NCI-H1930 (cell line): Measurements from ENCODE around the gene SMIM8.
A peak's percentile ranks its signal among the peaks of the same experiment; 100 is the strongest.
"Not testable (repeated sequence)": the region's sequence is repeated elsewhere in the genome, so short reads cannot be mapped to it uniquely, and the experiment has no call there.

Experiments
- DNase-seq, 2 experiments: peaks; one replicate each; lab custom pipeline; 2025; lab: John Stamatoyannopoulos, UW

The SMIM8 gene

GRCh38 chr6:87322304-87323212 lies at the start of gene SMIM8:
Gene SMIM8, plus strand, starts transcription at chr6:87322588. Its CDS starts 14,444 bp downstream, at chr6:87337032.
- DNase-seq, result peak; percentile 56 to 68

- no peak for DNase-seq
These were observed 47.6 kb upstream of the SMIM8 start for GRCh38 chr6:87274660-87275274.

GRCh38 chr6:87276624-87277023 lies 45.8 kb upstream of the SMIM8 start:
- DNase-seq, result no peak

- no peak for DNase-seq
These were observed 45.3 kb upstream of the SMIM8 start for GRCh38 chr6:87277123-87277522.

GRCh38 chr6:87279196-87279595 lies 43.2 kb upstream of the SMIM8 start:
- DNase-seq, result no peak

- no peak for DNase-seq
These were observed 41.0 kb upstream of the SMIM8 start for GRCh38 chr6:87281426-87281825.

GRCh38 chr6:87282743-87283142 lies 39.6 kb upstream of the SMIM8 start:
- DNase-seq, result no peak

GRCh38 chr6:87283461-87283860 lies 38.9 kb upstream of the SMIM8 start:
- DNase-seq, result no peak

GRCh38 chr6:87287251-87287650 lies 35.1 kb upstream of the SMIM8 start:
- no peak for DNase-seq

- DNase-seq, result no peak
These were observed 32.8 kb upstream of the SMIM8 start for GRCh38 chr6:87289571-87289970.

GRCh38 chr6:87291883-87292282 lies 30.5 kb upstream of the SMIM8 start:
- no peak for DNase-seq

- DNase-seq, result no peak
These were observed 28.9 kb upstream of the SMIM8 start for GRCh38 chr6:87293526-87293925.

- DNase-seq, result no peak
These were observed 25.3 kb upstream of the SMIM8 start for GRCh38 chr6:87297119-87297518.

GRCh38 chr6:87301277-87301676 lies 21.1 kb upstream of the SMIM8 start:
- not testable (repeated sequence) for DNase-seq

- DNase-seq, result no peak
These were observed 13.4 kb upstream of the SMIM8 start for GRCh38 chr6:87308970-87309369.

GRCh38 chr6:87312860-87313259 lies 9.5 kb upstream of the SMIM8 start:
- no peak for DNase-seq

- no peak for DNase-seq
These were observed 7.3 kb upstream of the SMIM8 start for GRCh38 chr6:87315071-87315470.

GRCh38 chr6:87319271-87319987 lies 3.0 kb upstream of the SMIM8 start:
- DNase-seq, result no peak

- not testable (repeated sequence) for DNase-seq
These were observed 1.5 kb downstream of the SMIM8 start for GRCh38 chr6:87323880-87324279.

- DNase-seq, result no peak
These were observed 8.6 kb downstream of the SMIM8 start for GRCh38 chr6:87330961-87331360.

GRCh38 chr6:87333033-87333432 lies 10.6 kb downstream of the SMIM8 start:
- no peak for DNase-seq

- no peak for DNase-seq
These were observed 11.3 kb downstream of the SMIM8 start for GRCh38 chr6:87333591-87334181.
